PC-3 (cell line): ENCODE measurements around the gene DHX34.

Experiments used
- EZH2 ChIP-seq: fragments of 300-600 bp; sonication (generic); IDR thresholded peaks from one replicate; pipeline ENCODE4 v1.6.1; 2017; ENCODE audit warnings: antibody characterized with exemption, mild to moderate bottlenecking, low read length; ENCODE audit not compliant: unreplicated experiment
- EZH2phosphoT487 ChIP-seq: fragments of 300-600 bp; sonication (generic); IDR thresholded peaks from 2 replicates; pipeline ENCODE4 v1.6.1; 2018; ENCODE audit warnings: mild to moderate bottlenecking, antibody characterized with exemption, low read length, borderline replicate concordance
- TF ChIP-seq, protein P1 (sequence below): fragments of 300-600 bp; sonication (generic); conservative IDR thresholded peaks from 2 replicates; pipeline ENCODE4 v1.5.1; 2017; ENCODE audit warnings: antibody characterized with exemption, low read depth, mild to moderate bottlenecking, low read length

- TF ChIP-seq, protein P1, sequence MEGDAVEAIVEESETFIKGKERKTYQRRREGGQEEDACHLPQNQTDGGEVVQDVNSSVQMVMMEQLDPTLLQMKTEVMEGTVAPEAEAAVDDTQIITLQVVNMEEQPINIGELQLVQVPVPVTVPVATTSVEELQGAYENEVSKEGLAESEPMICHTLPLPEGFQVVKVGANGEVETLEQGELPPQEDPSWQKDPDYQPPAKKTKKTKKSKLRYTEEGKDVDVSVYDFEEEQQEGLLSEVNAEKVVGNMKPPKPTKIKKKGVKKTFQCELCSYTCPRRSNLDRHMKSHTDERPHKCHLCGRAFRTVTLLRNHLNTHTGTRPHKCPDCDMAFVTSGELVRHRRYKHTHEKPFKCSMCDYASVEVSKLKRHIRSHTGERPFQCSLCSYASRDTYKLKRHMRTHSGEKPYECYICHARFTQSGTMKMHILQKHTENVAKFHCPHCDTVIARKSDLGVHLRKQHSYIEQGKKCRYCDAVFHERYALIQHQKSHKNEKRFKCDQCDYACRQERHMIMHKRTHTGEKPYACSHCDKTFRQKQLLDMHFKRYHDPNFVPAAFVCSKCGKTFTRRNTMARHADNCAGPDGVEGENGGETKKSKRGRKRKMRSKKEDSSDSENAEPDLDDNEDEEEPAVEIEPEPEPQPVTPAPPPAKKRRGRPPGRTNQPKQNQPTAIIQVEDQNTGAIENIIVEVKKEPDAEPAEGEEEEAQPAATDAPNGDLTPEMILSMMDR: no peak
- TF ChIP-seq EZH2 (no peak), EZH2phosphoT487 (no peak)
Measured at GRCh38 chr19:47309038-47309437, 40.1 kb upstream of the DHX34 start.
